Right forelimb (tissue), 1 donor: Measurements from ENCODE around the gene RNASE8.
"Not testable (repeated sequence)": the region's sequence is repeated elsewhere in the genome, so short reads cannot be mapped to it uniquely, and the experiment has no call there.

Experiments used
- DNase-seq: peaks from one replicate; pipeline ENCODE4 v3.0.0-alpha.2; 2018

RNASE8 gene

DNA sequence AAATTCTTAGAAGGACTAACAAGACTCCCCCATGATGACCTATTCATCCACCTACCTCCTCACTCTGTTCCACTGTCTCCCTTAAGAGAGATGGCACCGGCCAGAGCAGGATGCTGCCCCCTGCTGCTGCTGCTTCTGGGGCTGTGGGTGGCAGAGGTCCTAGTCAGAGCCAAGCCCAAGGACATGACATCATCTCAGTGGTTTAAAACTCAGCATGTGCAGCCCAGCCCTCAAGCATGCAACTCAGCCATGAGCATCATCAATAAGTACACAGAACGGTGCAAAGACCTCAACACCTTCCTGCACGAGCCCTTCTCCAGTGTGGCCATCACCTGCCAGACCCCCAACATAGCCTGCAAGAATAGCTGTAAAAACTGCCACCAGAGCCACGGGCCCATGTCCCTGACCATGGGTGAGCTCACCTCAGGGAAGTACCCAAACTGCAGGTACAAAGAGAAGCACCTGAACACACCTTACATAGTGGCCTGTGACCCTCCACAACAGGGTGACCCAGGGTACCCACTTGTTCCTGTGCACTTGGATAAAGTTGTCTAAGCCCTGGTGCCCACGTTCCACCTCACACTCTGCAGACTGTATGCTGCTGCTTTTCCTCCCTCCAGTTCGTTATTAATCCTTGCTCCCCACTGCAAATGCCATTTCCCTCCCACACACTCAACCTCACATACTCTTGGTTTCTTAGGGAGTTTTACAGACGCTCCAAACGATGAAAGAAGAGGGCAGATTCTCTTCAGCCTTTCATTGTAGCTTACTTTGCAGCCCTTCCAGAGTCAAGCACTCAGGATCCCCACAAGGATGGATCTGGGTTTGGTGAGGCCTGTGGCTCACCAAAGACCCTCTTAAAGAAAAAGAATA lies at the start of gene RNASE8:
Gene RNASE8, plus strand, starts transcription at position 20 of the 873 bp plus-strand sequence. Its CDS starts 71 bp downstream, at position 91.
- no peak for DNase-seq

DNA sequence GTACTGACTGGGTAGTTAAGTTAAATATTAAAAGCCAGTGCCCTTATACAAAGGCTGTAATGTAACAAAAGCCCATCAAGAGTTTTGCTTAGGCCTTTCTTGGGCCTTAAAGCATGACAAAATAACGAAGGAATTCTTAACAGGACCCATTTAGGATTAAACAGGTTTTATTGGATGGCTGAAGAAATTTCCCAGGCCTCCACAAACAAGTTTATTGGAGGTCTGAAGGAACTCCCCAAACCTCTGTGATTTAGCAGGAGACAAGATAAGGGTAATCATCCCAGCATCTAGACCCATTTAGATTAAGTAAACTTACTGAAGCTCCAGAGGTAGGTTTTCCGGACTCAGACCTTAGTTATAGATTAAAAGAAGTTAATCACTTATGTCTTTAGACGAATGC lies 47.9 kb upstream of the RNASE8 start:
- DNase-seq, result not testable (repeated sequence)

- no peak for DNase-seq
These were observed 46.5 kb upstream of the RNASE8 start for GRCh38 chr14:21011136-21011535.

- DNase-seq, result peak; percentile 91
These were observed 42.8 kb upstream of the RNASE8 start for GRCh38 chr14:21014761-21015190.

GRCh38 chr14:21015312-21015711 lies 42.3 kb upstream of the RNASE8 start:
- no peak for DNase-seq

DNA sequence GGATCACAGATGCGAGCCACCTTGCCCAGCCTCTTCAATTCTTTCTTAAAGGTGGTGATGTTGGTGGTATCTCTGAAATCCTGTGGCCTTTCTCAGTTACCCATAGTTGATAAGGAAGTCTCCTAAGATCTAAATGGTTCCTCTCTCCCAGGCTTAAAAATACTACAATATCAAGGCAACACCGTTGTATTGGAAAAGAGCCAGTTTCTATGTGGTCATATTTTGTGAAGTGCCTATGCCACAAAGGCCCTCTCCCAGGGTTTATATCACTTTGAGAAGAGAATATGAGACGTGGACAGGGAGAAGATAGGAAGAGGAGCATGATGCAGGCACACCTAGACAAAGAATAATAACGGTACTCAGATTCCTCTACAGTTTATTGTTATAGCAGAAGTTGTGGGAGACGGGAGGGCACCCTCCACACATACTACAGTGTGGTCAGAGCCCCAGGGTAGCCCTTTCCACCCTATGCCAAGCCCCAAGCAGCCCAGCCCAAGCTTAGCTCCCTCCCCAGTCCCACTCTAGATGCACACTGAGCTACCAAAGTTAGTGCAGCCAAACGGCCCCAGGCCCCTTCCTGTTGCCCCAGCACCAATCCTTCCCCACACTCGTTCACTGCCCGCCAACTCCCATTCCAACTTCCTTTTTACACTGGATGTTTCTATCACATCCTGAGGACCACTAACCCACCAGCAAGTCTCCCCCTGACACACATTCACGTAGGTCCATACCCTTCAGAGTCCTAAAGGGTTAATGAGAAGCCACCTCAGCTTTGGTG lies 41.0 kb upstream of the RNASE8 start:
- DNase-seq, result no peak

DNA sequence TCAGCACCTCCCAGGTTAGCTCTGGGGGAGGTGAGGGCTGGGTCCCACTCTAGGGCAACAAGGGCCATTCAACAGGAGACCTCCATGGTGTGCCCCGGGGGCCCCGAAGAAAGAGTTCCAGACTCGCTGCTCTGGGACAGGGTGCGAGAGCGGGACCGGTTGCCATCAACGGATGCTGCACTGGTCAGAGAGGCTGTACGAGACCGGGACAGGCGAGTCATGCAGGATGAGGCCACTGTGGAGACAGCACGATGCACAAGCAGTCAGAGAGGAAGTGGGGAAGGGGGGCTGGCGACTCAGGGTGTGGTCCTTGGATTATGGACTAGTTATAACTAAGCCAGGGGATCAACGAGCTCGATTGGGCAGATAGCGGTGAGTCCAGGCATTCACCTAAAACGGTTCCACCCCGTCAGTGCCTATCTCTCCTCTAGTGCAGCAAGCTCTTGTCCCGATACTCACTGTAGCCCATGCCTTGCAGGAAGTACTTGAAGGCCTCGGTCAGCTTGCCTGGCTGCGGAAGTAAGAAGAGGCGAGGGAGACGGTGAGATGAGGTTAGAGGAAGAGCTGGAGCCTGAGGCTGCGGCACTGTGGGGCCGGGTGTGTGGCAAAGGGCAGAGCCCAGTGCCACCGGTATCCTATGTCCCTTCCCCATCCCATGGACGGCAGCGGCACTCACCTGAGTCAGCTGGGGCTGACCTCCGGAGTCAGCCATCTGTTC lies 39.9 kb upstream of the RNASE8 start:
- no peak for DNase-seq

GRCh38 chr14:21018286-21018685 lies 39.3 kb upstream of the RNASE8 start:
- no peak for DNase-seq

GRCh38 chr14:21018781-21019180 lies 38.8 kb upstream of the RNASE8 start:
- no peak for DNase-seq

- DNase-seq, result no peak
These were observed 38.3 kb upstream of the RNASE8 start for GRCh38 chr14:21019366-21019765.

DNA sequence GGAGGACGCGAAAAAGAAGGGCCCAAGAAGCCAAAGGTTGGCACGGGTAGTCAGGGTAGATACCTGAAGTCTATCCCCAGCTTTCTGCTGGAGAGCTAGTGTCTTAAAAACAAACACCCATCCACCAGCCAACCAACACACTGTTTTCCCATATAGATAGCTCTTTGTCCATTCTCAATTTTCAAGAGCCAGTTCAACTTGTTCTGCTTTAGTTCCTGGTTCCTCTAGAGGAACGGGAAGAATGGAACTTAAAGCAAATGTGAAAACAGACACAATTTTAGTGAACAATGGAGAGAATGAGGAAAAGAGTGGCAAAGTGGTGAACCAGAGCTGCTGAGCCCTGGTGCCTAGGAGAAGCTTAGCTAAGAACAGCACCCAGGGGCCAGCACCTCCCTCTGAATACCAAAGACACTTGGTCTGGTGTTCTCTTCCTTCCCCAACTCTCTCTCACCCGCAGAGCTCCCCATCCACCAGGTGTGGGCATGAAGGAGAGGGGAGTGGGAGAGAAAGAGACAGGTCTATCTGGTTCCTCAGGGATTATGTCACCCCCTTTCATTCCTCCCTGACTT lies 36.6 kb upstream of the RNASE8 start:
- DNase-seq, result no peak

DNA sequence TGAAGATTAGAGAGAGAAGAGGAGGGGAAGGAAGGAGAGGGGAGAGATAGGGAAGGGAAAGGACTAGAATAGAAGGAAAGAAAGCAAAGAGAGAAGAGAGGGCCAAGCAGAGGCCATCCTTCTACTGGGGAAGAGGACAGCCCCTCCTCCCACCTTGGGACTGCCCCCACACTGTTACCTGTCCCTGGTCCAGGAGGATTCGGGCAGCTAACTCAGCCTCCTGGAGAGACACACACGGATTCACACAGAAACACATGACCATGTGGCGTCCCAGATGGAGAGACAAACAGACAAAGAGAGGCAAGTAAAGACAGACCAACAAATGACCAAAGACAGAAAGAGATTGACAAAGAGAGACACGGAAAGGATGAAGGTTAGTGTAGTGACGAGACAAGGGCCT lies 34.9 kb upstream of the RNASE8 start:
- DNase-seq, result no peak

GRCh38 chr14:21023174-21023573 lies 34.4 kb upstream of the RNASE8 start:
- peak; percentile 34 for DNase-seq

DNA sequence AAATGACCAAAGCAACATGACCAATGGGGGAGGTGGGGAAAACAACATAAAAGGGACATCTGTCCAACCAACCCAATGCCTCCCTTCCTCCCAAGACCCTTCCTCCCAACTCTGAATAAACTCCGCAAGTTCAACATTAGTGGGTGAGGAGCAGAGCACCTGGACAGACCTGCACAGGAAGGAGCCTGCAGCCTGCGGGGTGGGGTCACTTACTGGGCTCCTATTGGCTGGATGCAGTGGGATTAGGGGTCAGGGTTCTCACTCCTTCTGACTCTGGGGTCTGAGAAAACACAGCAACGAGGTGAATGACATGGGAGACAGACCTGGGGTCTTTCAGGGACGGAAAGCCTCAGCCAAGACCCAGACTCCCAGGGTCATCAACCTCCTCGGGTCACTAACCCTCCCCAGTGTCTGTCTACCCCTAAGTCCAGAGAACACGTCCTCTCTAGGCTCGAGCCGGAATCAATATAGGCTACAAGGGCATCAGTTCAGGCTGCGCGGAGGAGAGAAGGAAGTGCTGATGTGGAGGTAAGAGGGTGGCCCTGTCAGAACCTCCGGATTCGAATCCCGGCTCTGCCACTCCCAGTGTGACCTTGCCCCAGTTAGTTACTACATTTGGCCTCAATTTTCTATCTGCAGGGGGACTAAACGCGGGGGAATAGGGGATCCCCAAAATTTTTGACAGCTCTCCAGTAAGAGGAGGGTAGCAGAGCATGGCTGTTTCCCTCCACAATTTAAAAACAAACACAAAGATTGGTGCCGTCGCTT lies 33.6 kb upstream of the RNASE8 start:
- peak; percentile 38 for DNase-seq

GRCh38 chr14:21024585-21025370 lies 32.8 kb upstream of the RNASE8 start, which contains the start of gene NDRG2:
TSS of gene NDRG2 (minus strand) at chr14:21025061. CDS start at chr14:21023315, 1,746 bp downstream.
- peak; percentile 87 for DNase-seq

- peak; percentile 73 for DNase-seq
These were observed 32.0 kb upstream of the RNASE8 start for GRCh38 chr14:21025371-21026273.

DNA sequence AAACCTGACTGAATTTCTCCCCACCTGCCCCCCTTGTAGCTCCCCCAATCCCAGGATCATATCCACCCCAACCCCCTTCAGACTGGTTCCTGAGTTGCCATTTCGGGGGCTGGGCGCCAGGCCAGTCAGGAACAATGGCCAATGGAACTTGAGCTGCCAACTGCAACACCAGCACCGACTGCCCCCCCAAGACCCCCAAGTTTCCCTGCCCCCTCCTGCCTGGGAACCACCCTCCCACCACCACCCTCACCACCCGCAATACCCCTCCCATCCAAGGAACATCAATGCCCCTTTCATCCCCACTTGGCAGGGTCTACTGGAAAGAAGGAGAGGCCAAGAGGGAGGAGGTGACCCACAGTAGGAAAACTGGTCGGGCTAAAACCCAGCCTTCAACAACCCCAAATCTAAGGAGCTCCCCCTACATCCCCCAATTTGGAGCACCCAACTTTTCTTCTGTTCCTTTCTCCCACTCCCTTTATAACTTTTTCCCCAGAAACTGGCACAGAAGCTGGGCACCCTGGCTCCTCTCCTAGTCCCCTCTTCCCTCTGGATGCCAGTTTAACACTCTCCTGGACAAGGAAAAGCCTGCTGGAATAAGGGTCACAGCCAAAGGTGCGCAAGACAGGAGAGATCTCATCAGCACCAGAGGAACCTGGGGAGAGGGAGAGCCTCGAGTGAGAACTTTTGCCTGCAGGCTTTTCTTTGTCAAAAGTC lies 31.2 kb upstream of the RNASE8 start:
- DNase-seq, result peak; percentile 68

DNA sequence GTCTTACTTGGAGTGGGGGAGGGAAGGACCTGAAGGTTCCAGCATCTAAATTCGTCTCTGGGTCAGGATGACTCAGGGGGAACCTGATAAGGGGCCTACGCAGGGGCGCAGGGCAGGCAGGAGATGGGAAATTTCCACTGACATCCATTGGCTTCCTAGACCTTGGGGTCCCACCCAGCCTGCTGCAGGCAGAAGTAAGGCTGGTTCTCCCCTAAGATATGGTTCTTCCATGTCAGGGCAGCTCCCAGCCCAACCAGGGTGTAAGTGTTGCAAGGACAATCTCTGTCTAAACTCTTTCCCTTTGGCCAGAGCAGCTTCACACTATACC lies 30.7 kb upstream of the RNASE8 start:
- peak; percentile 37 for DNase-seq

DNA sequence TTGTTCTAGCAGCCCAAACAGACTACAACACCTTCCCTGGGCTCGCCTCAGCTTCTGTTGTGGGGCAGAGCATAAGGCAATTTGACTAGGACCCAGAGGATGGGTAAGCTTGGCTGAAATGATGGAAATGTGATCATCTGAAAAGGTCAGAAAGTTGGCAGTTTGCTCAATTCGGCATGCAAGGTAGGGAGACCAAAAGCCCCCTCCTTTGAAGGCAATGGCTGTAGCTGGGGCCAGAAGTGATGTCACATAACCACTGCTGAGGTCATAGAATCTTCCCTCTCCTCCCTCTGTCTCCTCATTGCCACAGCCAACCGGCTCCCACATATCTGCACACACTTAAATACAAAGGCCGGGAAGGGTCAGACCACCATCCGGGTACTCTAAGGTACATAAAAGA lies 27.7 kb upstream of the RNASE8 start, which contains the start of gene TPPP2:
Gene TPPP2, plus strand, starts transcription at position 301 of the 400 bp plus-strand sequence. CDS start 365 bp downstream, outside the sequence.
- DNase-seq, result peak; percentile 2
